GM23338 (cell line): ENCODE measurements around the gene POU3F1.

Experiments
- CTCF ChIP-seq, 2 experiments: fragments of 200-600 bp in 1 of 2; sonication (generic) in 1 of 2; conservative IDR thresholded peaks; 2 replicates each; pipeline versions ENCODE4 v1.5.1 to v1.6.1; 2016 to 2017; ENCODE audit warnings: antibody characterized with exemption in 2 of 2, low read depth in 2 of 2, mild to moderate bottlenecking in 2 of 2, moderate library complexity in 1 of 2
- EZH2 ChIP-seq: fragments of 200-600 bp; sonication (generic); IDR thresholded peaks from one replicate; pipeline ENCODE4 v1.8.0; 2017; ENCODE audit warnings: antibody characterized with exemption, mild to moderate bottlenecking, low read depth; ENCODE audit not compliant: unreplicated experiment
- REST ChIP-seq: IDR thresholded peaks from one replicate; pipeline ENCODE4 v1.6.1; 2018; ENCODE audit warnings: antibody characterized with exemption; ENCODE audit not compliant: unreplicated experiment
- ZNF114 ChIP-seq: fragments of 250-450 bp; sonication (Bioruptor Pico); IDR thresholded peaks from 2 replicates; pipeline ENCODE4 v1.5.0; 2020; ENCODE audit warnings: mild to moderate bottlenecking, moderate library complexity

GRCh38 chr1:38025664-38026063 is 20.9 kb downstream of the POU3F1 start:
- TF ChIP-seq CTCF (conservative IDR thresholded peaks at IDR 0.05; ENCODE audit: low read depth in 2 of 2) (no peak), REST (no peak), EZH2 (no peak), ZNF114 (CRISPR knock-in tag) (no peak)
